Testis (tissue), 2 donors: ENCODE results near the gene MAST4.

Experiments used
- POLR2A ChIP-seq: fragments of 450-650 bp; IDR thresholded peaks from one replicate; pipeline ENCODE4 v1.6.1; 2017; ENCODE audit warnings: antibody characterized with exemption, mild to moderate bottlenecking, moderate library complexity
- TF ChIP-seq, protein P1 (sequence below), 3 experiments: fragments of 450-650 bp in 2 of 3; fragments of 200-600 bp in 1 of 3; sonication (generic) in 1 of 3; IDR thresholded peaks; one replicate each; pipeline ENCODE4 v1.5.1; 2016 to 2019; ENCODE audit warnings: antibody characterized with exemption in 3 of 3, mild to moderate bottlenecking in 2 of 3, moderate library complexity in 1 of 3

DNA sequence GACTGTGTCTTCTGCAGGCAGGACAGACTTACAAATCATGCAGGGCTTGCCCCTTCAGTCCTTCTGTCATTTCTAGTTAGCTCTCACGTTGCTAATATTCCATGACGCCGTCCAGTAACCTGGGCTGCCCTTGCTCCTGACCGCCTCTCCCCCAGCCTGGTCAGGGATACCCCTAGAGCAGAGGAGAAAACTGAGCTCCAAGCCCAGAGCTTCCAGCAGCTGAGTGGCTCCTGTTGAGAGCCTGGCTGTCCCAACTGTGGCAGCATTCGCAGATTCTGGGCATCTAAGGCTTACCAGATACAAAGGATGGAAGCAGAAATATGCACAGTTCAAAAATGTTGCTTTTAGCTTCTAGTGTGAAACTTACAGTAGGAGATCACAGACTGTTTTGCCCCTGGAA lies 415.2 kb downstream of the MAST4 start:
- TF ChIP-seq, protein P1, sequence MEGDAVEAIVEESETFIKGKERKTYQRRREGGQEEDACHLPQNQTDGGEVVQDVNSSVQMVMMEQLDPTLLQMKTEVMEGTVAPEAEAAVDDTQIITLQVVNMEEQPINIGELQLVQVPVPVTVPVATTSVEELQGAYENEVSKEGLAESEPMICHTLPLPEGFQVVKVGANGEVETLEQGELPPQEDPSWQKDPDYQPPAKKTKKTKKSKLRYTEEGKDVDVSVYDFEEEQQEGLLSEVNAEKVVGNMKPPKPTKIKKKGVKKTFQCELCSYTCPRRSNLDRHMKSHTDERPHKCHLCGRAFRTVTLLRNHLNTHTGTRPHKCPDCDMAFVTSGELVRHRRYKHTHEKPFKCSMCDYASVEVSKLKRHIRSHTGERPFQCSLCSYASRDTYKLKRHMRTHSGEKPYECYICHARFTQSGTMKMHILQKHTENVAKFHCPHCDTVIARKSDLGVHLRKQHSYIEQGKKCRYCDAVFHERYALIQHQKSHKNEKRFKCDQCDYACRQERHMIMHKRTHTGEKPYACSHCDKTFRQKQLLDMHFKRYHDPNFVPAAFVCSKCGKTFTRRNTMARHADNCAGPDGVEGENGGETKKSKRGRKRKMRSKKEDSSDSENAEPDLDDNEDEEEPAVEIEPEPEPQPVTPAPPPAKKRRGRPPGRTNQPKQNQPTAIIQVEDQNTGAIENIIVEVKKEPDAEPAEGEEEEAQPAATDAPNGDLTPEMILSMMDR (IDR thresholded peaks at IDR 0.05): no peak
- no peak for TF ChIP-seq POLR2A
